Measurements from ENCODE around the gene SLC25A23.

The SLC25A23 gene

DNA sequence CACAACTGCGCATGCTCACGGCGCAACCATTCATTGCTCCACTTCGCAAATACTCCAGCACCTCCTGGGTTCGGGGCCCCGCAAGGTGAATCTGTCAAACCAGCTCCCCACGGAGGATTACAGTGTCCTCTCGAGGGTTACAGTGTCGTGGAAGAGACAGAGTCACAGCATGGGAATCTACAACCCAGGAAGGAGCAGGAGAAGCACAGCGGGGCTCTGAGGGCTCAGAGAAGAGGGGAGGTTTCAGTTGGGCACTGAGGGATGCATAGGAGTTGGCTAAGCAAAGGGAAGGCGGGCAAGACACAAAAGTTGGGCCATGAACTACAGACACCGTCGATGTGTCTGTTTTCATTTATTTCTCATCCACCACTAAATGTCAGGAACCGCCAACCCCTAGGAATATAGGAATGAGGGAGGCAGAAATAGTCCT lies 65.6 kb downstream of the SLC25A23 start:
- no peak for DNase-seq

- peak; percentile 91 for DNase-seq
Observed at GRCh38 chr19:6393074-6393982, 66.3 kb downstream of the SLC25A23 start, which contains the start of gene GTF2F1. Gene GTF2F1 (minus strand): TSS chr19:6393164. CDS start chr19:6392995, 169 bp downstream.

GRCh38 chr19:6392221-6393073 lies 67.1 kb downstream of the SLC25A23 start:
- DNase-seq, result no peak
